UCSD-AML1 (cell line): ENCODE data around the gene TADA2B.
"Not testable (repeated sequence)": the region's sequence is repeated elsewhere in the genome, so short reads cannot be mapped to it uniquely, and the experiment has no call there.

Experiments used
- DNase-seq: peaks from one replicate; lab custom pipeline; 2025; ENCODE audit not compliant: unreplicated experiment; lab: John Stamatoyannopoulos, UW

Gene TADA2B

GRCh38 chr4:7076696-7077082 lies 33.5 kb downstream of the TADA2B start:
- no peak for DNase-seq

DNA sequence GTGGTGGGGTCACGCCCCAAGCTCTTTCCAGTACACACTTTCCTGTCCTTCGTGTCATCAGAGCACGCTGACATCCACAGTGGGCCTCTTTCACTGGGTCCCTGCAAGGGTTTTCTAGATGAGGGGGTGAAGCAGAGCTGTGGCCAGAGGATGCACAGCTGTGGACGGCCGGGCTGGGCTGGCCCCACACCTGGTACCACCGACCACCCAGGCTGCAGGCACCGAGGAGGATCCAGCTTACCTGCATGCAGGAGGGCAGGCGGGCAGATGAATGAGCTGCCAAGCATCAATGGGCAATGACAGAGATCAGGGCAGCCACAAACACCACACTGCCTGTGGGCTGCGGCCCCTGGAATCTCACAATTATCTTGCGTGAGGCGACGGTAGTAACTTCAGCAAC lies 34.2 kb downstream of the TADA2B start:
- DNase-seq, result no peak

GRCh38 chr4:7078025-7078424 lies 34.9 kb downstream of the TADA2B start:
- no peak for DNase-seq

- not testable (repeated sequence) for DNase-seq
Measured at GRCh38 chr4:7079483-7079882, 36.3 kb downstream of the TADA2B start.

DNA sequence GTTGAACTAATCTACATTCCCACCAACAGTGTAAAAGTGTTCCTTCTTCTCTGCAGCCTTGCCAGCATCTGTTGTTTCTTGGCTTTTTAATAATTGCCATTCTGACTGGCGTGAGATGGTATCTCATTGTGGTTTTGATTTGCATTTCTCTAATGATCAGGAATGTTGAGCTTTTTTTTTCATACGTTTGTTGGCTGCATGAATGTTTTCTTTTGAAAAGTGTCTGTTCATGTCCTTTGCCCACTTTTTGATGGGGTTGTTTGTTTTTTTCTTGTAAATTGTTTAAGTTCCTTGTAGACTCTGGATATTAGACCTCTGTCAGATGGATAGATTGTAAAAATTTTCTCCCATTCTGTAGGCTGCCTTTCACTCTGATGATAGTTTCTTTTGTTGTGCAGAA lies 36.7 kb downstream of the TADA2B start:
- DNase-seq, result not testable (repeated sequence)

DNA sequence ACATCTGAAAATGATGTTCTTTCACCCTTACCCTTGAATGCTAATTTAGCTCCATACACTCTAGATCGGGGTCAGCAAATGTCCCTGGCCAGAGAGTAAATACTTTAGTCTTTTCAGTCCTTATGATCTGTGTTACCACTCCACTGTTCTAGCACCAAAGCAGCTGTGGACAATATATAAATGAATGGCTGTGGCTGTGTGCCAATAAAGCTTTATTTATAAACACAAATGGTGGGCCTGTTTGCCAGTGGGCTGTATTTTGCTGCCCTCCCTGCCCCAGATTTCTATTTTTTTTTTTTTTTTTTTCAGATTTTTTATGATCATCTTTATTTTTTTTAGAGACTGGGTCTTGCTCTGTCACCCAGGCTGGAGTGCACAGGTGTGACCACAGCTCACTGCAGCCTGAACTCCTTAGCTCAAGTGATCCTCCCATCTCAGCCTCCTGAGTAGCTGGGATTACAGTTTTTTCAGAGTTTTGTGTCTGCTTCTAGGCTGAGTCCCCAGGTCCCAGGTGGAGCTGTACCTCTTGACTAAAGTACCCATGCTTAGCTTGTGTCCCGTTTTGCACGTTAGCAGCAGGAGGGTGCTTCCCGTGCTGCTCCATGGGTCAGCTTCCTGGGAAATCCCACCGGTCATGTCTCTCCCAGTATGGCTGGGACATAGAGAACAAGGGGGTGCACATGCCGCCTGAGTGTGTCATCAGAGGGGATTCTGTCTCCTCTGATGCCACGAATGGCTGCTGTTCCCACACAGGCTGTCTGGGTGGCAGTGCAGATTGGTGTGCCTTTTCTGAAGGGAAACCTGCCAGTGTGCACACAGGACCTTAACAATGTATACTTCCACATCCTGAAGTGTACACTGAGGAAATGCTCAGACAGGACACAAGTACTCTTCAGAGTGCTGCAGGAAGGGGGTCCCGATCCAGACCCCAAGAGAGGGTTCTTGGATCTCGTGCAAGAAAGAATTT lies 40.7 kb downstream of the TADA2B start:
- no peak for DNase-seq

- DNase-seq, result not testable (repeated sequence)
Measured at GRCh38 chr4:7084564-7084961, 41.4 kb downstream of the TADA2B start.

DNA sequence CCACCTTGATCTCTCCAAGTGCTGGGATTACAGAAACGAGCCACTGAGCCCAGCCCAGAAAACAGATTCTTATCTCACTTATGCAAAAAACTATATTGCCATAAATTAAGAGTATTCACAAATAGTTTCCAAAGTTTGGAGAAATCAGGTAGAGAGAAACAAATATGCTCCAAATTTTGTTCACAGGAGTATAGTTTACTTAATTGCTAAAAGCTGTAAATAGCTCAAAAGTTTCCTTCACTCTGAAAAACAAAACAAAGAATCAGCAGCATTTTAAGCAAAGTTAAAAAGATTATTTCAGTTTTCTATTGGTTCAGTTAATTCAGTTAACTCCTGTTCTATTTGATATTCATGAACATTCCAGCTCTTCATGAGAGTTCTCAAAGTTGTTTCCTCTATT lies 43.2 kb downstream of the TADA2B start:
- no peak for DNase-seq

DNA sequence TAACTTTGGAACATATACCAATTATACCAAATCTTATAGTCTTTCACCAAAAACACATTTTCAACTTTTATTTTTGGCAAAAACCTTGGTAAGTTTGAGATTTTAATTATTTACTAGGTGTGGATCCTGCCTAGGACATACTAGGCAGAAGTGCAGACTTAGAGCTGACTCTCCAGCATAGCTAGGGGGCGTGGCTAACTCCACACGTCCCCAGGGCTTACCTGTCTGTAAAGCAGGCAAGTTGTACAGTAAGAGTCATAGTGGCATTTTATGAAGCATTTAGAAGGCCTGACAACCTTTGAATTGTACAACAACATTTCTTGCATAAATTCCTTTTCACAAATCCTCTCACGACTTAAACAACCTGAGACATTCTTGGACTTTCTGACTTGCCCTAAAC lies 43.9 kb downstream of the TADA2B start:
- DNase-seq, result no peak

- DNase-seq, result no peak
Measured at GRCh38 chr4:7089213-7089986, 46.2 kb downstream of the TADA2B start.

DNA sequence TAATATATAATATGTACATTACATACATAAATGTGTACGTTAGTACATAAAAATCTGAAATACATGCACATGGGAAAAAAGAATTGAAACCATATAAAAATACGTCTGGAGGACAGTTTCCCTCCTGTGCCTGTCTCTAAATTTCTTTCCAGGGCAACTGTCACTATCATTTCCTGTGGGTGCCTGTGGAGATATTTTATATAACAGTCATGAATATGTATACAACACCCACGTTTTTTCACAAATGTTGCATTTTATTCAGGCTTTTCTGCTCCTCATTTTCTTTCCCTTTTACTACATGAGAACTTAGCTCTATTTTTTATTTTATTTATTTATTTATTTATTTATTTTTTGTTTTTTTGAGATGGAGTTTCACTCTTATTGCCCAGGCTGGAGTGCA lies 48.9 kb downstream of the TADA2B start:
- no peak for DNase-seq

DNA sequence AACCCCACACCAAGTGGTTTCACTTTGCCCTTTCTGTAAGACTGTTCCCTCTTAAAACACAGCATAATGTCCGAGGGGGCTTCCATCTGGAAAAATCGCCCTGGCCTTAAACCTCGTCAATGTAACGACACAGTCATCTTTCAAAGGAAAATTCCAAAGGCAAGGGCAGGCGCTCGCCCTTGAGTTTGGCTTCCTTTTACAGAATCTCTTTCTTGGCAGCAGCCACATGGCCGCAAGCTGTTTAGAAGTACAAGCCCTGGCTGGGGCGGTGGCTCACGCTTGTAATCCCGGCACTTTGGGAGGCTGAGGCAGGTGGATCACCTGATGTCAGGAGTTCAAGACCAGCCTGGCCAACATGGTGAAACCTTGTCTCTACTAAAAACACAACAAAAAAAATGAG lies 51.7 kb downstream of the TADA2B start:
- no peak for DNase-seq

- DNase-seq, result no peak
Measured at GRCh38 chr4:7095611-7096155, 52.5 kb downstream of the TADA2B start.

DNA sequence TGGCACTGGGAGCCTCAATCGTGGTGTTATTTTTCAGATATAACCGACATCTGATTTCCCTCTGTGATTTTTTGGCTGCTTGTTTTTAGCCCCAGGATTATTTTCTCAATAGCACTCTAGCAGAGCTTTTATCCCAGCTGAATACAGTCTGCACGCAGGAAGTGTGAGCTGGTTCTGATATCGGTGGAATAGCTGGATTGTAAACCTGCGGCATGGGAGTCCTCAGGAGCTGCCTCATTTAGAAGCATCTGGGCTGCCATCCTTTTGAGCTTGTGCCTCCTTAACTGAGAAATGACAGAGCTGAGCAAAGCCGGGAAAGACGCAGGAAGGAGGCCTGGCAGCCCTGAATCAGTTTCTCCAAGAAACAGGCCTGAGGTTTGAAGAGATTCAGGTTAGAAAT lies 53.1 kb downstream of the TADA2B start:
- DNase-seq, result no peak

DNA sequence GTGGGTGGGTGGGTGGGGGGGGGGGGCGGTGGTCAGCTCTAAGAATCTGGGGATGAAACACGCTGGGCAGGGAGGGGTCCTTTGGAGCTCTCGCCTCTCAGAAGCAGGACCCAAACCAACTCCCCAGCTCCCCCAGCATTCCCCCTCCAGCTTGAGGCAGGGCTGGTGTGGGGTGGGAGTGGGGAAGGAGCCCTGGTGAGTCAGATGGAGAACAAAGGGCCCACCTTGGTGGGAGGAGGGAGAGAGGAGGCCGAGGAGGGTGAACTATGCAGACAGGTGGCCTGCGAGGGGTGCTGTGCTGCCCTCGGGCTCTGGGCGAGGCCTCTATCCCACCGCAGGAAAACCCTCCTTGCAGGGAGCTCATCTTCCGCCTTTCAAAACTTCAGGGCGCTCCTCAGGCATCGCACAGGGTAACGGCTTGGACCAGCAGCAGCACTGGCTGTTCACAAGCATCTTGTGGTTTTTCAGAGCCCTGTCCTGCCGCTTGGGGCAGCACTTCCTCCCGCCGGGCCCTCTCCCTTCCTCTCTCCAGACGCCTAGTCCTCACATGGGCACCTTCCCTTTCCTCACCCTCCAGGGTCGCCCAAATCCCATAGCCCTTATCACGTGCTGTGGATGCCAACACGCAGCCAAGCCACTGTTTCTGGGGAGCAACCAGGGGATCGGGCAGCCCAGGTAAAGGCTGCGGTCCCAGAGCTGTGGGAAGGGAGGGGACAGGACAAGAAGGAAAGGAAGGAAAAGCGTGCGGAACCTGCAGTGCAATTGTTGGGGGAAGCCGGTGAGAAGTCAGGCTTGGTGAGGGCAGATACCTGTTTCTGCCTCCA lies 58.7 kb downstream of the TADA2B start:
- peak; percentile 66 for DNase-seq

DNA sequence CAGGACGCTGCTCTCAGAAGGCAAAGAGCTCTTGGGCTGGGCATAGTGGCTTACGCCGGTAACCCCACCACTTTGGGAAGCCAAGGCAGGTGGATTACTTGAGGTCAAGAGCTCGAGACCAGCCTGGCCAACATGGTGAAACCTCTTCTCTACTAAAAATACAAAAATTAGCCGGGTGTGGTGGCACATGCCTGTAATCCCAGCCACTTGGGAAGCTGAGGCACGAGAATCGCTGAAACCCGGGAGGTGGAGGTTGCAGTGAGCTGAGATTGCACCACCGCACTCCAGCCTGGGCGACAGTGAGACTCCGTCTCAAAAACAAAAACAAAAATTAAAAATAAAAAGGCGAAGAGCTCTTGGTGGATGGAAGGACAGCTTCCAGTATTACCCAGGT lies 59.3 kb downstream of the TADA2B start:
- not testable (repeated sequence) for DNase-seq

DNA sequence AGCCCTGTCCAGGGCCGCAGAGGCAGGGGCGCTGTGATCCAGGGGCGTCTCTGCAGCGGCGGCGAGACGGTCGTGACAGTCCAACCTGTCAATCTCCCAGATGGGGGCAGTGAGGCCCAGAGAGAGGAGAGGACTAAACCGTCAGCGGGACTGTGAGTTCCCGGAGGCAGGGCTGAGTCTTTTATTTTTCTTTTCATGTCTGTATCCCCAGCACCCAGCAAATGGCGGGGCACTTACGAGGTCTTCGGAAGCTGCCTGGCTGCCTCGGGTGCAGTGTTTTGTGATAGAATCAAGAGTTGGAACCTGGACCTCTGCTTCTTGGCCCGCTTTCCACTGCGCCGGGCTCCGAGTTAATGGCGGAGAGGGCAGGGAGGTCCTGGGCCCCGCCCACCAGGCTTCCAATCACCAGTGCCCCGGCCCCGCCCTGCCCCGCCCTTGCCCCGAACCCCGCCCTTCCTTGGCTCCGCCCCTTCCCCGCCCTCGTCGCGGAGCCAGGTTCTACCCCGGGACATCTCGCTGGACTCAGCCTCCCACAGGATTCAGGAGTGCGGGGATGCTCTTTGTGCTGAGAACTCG lies 59.9 kb downstream of the TADA2B start:
- peak; percentile 80 for DNase-seq

DNA sequence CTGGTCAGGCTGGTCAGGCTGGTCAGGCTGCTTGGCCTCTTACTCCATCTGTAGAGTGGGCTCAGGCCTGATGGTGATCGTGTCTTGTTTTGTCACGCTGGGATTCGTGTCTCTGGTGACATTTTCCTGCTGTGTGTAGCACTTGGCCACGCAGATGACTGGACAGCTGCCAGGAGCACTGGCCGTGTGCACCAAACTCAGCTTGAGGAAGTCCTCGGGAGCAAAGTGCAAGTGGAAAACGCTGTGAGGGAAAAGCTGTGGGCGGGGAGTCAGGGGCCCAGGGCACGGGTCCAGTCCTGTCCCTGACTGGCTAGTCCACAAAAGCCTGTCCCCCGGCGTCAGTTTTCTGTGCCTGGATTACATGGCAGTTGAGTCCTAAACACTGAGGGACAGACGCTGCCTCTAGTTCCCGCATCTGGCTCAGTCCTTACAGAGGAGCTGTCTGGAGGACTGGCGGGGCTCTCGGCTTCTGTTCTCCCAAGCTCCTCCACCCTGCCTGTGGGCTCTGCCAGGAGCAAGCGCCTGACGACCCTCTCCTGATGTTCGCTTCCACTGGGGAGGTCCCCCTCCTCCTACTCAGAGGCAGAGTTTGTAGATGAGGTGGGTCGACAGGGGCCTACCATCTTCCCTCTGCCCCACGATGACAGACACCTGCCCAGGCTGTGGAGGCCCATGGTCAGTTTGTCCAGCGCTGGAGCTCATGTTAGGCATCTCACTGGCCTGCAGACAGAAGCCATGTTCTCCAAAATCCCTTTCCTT lies 60.6 kb downstream of the TADA2B start:
- DNase-seq, result no peak

GRCh38 chr4:7104366-7105031 lies 61.3 kb downstream of the TADA2B start:
- no peak for DNase-seq
